Measurements from ENCODE around the gene IL17RA. TPM values are rescaled to one million over a fixed set of nuclear protein-coding genes. Genes with fewer than 3 reads are reported as not detected.

The IL17RA gene
- total RNA-seq, 4 donors from 2014 or later: 8.7 to 16.2 (median 14.0) TPM

GRCh38 chr22:17108256-17109112 lies 23.7 kb downstream of the IL17RA start:
- peaks cover 3 to 63% (median 58%) of the 10 kb centered on the region in 4 donors for H3K36me3 ChIP-seq
- DNase-seq (ENCODE audit: extremely low spot score): no peak
- intact Hi-C loops (cut with DNase I): no loop called here
- H3K4me3 ChIP-seq: no peak overlapping the region
- H3K27ac ChIP-seq (replicated peaks in 1 of 4): no peak overlapping the region
- no peaks in the 10 kb centered on the region for H3K4me1 ChIP-seq
- TF ChIP-seq POLR2AphosphoS5 (IDR thresholded peaks at IDR 0.05) (no peak), CTCF (IDR thresholded peaks at IDR 0.05) (no peak), EP300 (IDR thresholded peaks at IDR 0.05) (no peak), POLR2A (IDR thresholded peaks at IDR 0.05; ENCODE audit: low read depth) (no peak)
- 96% methylated on average over 34 of the region's 66 CpGs for WGBS
- H3K9me3 ChIP-seq: no peaks in the 10 kb centered on the region
- peaks cover 0 to under 1% (median 0%) of the 10 kb centered on the region in 4 donors for H3K27me3 ChIP-seq

GRCh38 chr22:17109113-17109865 lies 24.5 kb downstream of the IL17RA start:
- no peak for DNase-seq (ENCODE audit: extremely low spot score)
- H3K27ac ChIP-seq (replicated peaks in 1 of 4): no peak overlapping the region
- peaks cover 0 to 3% (median 0%) of the 10 kb centered on the region in 4 donors for H3K27me3 ChIP-seq
- WGBS: 92% methylated on average over 26 of the region's 42 CpGs
- TF ChIP-seq POLR2A (IDR thresholded peaks at IDR 0.05; ENCODE audit: low read depth): no peak
- TF ChIP-seq EP300 (IDR thresholded peaks at IDR 0.05): no peak
- no peak for TF ChIP-seq POLR2AphosphoS5 (IDR thresholded peaks at IDR 0.05)
- no peak for TF ChIP-seq CTCF (IDR thresholded peaks at IDR 0.05)
- H3K4me3 ChIP-seq: no peak overlapping the region
- H3K36me3 ChIP-seq: peaks cover 3 to 59% (median 56%) of the 10 kb centered on the region in 4 donors
- no peaks in the 10 kb centered on the region for H3K4me1 ChIP-seq
- no peaks in the 10 kb centered on the region for H3K9me3 ChIP-seq
- intact Hi-C loops (cut with DNase I): no loop called here

GRCh38 chr22:17109976-17110375 lies 25.2 kb downstream of the IL17RA start:
- Histone ChIP-seq H3K27me3 (peaks cover 0 to 3% (median 0%) of the 10 kb centered on the region in 4 donors), H3K4me1 (no peaks in the 10 kb centered on the region), H3K9me3 (no peaks in the 10 kb centered on the region), H3K36me3 (peaks cover 3 to 52% (median 50%) of the 10 kb centered on the region in 4 donors), H3K4me3 (no peak overlapping the region), H3K27ac (replicated peaks in 1 of 4) (no peak overlapping the region)
- no peak for DNase-seq (ENCODE audit: extremely low spot score)
- WGBS: 89% methylated on average over 16 of the region's 16 CpGs
- no peak for TF ChIP-seq EP300 (IDR thresholded peaks at IDR 0.05)
- TF ChIP-seq POLR2A (IDR thresholded peaks at IDR 0.05; ENCODE audit: low read depth): no peak
- no peak for TF ChIP-seq CTCF (IDR thresholded peaks at IDR 0.05)
- no peak for TF ChIP-seq POLR2AphosphoS5 (IDR thresholded peaks at IDR 0.05)
- intact Hi-C loops (cut with DNase I): no loop called here

- H3K9me3 ChIP-seq: no peaks in the 10 kb centered on the region
- H3K4me3 ChIP-seq: no peak overlapping the region
- intact Hi-C loops (cut with DNase I): no loop called here
- no peak overlapping the region for H3K27ac ChIP-seq (replicated peaks in 1 of 4)
- H3K4me1 ChIP-seq: no peaks in the 10 kb centered on the region
- DNase-seq (ENCODE audit: extremely low spot score): no peak
- 70% methylated on average over 9 of the region's 13 CpGs for WGBS
- peaks cover 0 to 3% (median 0%) of the 10 kb centered on the region in 4 donors for H3K27me3 ChIP-seq
- peaks cover 3 to 42% (median 40%) of the 10 kb centered on the region in 4 donors for H3K36me3 ChIP-seq
- TF ChIP-seq CTCF (IDR thresholded peaks at IDR 0.05) (no peak), EP300 (IDR thresholded peaks at IDR 0.05) (no peak), POLR2AphosphoS5 (IDR thresholded peaks at IDR 0.05) (no peak), POLR2A (IDR thresholded peaks at IDR 0.05; ENCODE audit: low read depth) (no peak)
Observed at GRCh38 chr22:17110791-17111550, 26.2 kb downstream of the IL17RA start.
